Kidney (tissue), 14 donors: ENCODE measurements around the gene MCOLN3. TPM values are rescaled to one million over a fixed set of nuclear protein-coding genes. Genes with fewer than 3 reads are reported as not detected.

Experiments
- DNase-seq, 5 donors: peaks; one replicate each; pipeline ENCODE4 v3.0.0-alpha.2; 2013 to 2020
- FAIRE-seq: peaks from 2 replicates; lab custom pipeline; 2012; peaks lifted over from hg19 to GRCh38; lab: Jason Lieb, UNC
- H3K27ac ChIP-seq, 2 donors: one replicate each; pipeline ENCODE4 v1.7.0; 2013; ENCODE audit warnings: low read depth in 2 of 2, low read length in 2 of 2, inconsistent platforms in 1 of 2
- H3K27me3 ChIP-seq: one replicate; pipeline ENCODE4 v1.7.1; 2013; ENCODE audit warnings: low read length, inconsistent platforms; ENCODE audit not compliant: control insufficient read depth, insufficient read depth
- H3K36me3 ChIP-seq, 3 donors: one replicate each; pipeline versions ENCODE4 v1.7.0 to v1.7.1; 2013; ENCODE audit warnings: low read length in 3 of 3, control low read depth in 1 of 3, inconsistent platforms in 1 of 3; ENCODE audit not compliant: insufficient read depth in 3 of 3, control insufficient read depth in 2 of 3
- H3K4me1 ChIP-seq, 3 donors: one replicate each; pipeline versions ENCODE4 v1.7.0 to v1.7.1; 2013; ENCODE audit warnings: low read length in 3 of 3, inconsistent platforms in 1 of 3, low read depth in 1 of 3; ENCODE audit not compliant: control insufficient read depth in 2 of 3, insufficient read depth in 2 of 3
- H3K4me3 ChIP-seq, 3 donors: one replicate each; pipeline versions ENCODE4 v1.7.0 to v1.8.1; 2013; ENCODE audit warnings: low read length in 3 of 3, control low read depth in 1 of 3, inconsistent platforms in 1 of 3
- H3K9ac ChIP-seq, 3 donors: one replicate each; pipeline versions ENCODE4 v1.7.0 to v1.7.1; 2013; ENCODE audit warnings: low read length in 3 of 3, control low read depth in 1 of 3, inconsistent platforms in 1 of 3
- H3K9me3 ChIP-seq, 3 donors: one replicate each; pipeline versions ENCODE4 v1.7.0 to v1.7.1; 2013; ENCODE audit warnings: low read length in 3 of 3, control low read depth in 1 of 3, inconsistent platforms in 1 of 3; ENCODE audit not compliant: control insufficient read depth in 2 of 3, insufficient read depth in 1 of 3
- intact Hi-C: fragments of 100-400 bp; cut with DNase I; formaldehyde crosslinking; loops from one replicate; pipeline ENCODE4 v1.11.1; 2022
- polyA plus RNA-seq: library from polyadenylated mRNA; stranded (reverse); fragments of 350-450 nt; fragmentation: Illumina TruSeq; extraction: RNeasy Lipid Tissue Mini Kit (QIAGEN cat#74804); gene quantifications from one replicate; pipeline ENCODE4 v1.2.3, GENCODE V29; 2014; ENCODE audit warnings: low read depth, low replicate concordance; ENCODE audit not compliant: insufficient read depth
- total RNA-seq: library from RNA; stranded (reverse); fragmentation: NEBNext Ultra II Directional; extraction: Animal tissue kit (Norgen Biotek cat#: 25700); gene quantifications from one replicate; pipeline ENCODE4 v1.2.1, GENCODE V29; 2021
- TF ChIP-seq, protein P1 (sequence below): IDR thresholded peaks from 3 replicates; pipeline ENCODE4 v1.5.1; 2012; ENCODE audit warnings: mild to moderate bottlenecking, moderate library complexity, borderline replicate concordance; ENCODE audit not compliant: insufficient read depth; ENCODE audit errors: extremely low read depth
- donor health status: control.
- donor health status: control.
- donor health status: control.
- donor health status: control.
- donor health status: control.
- donor health status: DM: yes; HTN: yes; CAD: no.
- donor health status: Normal renal cell carcinoma (clear cell type).

Gene MCOLN3
- total and polyA plus RNA-seq, 2 donors from 2014 or later: 3.1 to 7.8 TPM

DNA sequence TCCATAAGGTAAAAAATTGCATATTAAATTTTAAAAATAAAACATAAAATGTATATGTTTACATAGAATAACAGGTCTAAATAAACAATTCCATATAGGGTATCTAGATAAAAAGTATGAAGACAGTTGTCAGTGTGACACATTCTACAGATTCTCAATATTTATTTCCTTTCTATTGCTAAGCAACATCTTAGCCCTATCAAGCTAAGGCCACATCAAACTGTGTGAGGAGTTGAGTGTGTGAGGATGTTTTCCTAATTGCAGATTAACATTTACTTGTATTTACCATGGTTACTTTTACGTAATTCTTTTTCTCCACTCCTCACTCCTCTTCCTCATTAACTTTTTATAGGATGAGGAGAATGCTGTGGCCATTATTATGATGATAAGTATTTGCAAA is 41.9 kb upstream of the MCOLN3 start:
- TF ChIP-seq, protein P1, sequence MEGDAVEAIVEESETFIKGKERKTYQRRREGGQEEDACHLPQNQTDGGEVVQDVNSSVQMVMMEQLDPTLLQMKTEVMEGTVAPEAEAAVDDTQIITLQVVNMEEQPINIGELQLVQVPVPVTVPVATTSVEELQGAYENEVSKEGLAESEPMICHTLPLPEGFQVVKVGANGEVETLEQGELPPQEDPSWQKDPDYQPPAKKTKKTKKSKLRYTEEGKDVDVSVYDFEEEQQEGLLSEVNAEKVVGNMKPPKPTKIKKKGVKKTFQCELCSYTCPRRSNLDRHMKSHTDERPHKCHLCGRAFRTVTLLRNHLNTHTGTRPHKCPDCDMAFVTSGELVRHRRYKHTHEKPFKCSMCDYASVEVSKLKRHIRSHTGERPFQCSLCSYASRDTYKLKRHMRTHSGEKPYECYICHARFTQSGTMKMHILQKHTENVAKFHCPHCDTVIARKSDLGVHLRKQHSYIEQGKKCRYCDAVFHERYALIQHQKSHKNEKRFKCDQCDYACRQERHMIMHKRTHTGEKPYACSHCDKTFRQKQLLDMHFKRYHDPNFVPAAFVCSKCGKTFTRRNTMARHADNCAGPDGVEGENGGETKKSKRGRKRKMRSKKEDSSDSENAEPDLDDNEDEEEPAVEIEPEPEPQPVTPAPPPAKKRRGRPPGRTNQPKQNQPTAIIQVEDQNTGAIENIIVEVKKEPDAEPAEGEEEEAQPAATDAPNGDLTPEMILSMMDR: no peak

DNA sequence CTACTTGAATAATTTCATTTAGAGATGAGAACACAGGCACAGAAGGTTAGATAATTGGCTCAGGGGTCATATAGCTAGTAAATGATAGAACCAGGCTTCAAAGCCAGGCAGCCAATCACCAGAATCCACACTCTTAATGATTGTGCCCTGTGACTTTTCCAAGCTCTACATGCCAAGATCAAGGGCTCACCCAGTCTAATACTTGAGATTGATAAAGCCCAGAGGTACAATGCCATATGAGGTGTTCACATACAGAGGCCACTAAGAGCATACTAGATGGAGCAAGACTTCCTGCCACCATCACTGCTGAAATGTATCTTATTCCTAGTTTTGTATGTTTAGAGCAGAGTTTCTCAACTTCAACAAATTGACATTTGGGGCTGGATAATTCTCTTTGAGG is 40.9 kb upstream of the MCOLN3 start:
- intact Hi-C loops: no loop called here
- Histone ChIP-seq H3K27ac (no peak overlapping the region), H3K4me3 (no peak overlapping the region), H3K4me1 (no peaks in the 10 kb centered on the region), H3K9me3 (no peaks in the 10 kb centered on the region), H3K9ac (no peak overlapping the region), H3K36me3 (no peaks in the 10 kb centered on the region), H3K27me3 (no peaks in the 10 kb centered on the region)
- TF ChIP-seq, protein P1: no peak
- FAIRE-seq (no peak), DNase-seq (no peak)

More for the DNA sequence above, 41.9 kb upstream of the MCOLN3 start:
- H3K27ac ChIP-seq: no peak overlapping the region
- H3K9ac ChIP-seq: no peak overlapping the region
- intact Hi-C loops: no loop called here
- no peaks in the 10 kb centered on the region for H3K9me3 ChIP-seq
- no peak overlapping the region for H3K4me3 ChIP-seq
- no peaks in the 10 kb centered on the region for H3K27me3 ChIP-seq
- H3K4me1 ChIP-seq: no peaks in the 10 kb centered on the region
- H3K36me3 ChIP-seq: no peaks in the 10 kb centered on the region
- DNase-seq (no peak), FAIRE-seq (no peak)

DNA sequence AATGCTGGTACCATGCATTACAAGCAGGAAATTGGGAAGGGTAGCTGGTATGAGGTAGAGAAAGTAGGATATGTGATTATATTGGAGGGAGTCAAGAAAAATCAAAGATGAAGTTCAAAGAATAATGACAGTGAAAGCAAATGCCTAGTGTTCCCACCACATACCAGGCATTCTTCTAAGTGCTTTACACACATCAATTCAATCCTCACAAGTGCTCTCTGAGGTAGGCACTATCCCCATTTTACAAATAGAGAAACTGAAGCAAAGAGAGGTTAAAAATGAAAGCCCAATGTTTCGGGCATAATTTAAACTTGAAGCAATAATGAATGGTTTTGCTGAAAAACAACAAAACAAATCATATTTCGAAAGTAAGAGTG is 40.1 kb upstream of the MCOLN3 start:
- intact Hi-C loops: no loop called here
- no peaks in the 10 kb centered on the region for H3K9me3 ChIP-seq

More for the DNA sequence above, 40.1 kb upstream of the MCOLN3 start:
- Histone ChIP-seq H3K27me3 (no peaks in the 10 kb centered on the region), H3K36me3 (no peaks in the 10 kb centered on the region), H3K4me3 (no peak overlapping the region), H3K27ac (no peak overlapping the region), H3K4me1 (no peaks in the 10 kb centered on the region), H3K9ac (no peak overlapping the region)
- TF ChIP-seq, protein P1: no peak
- FAIRE-seq: no peak
- DNase-seq: no peak
